Adrenal gland (tissue), 5 donors: ENCODE measurements around the gene COQ10A.

Experiments used
- CTCF ChIP-seq, 6 experiments: fragments of 450-650 bp in 4 of 6; fragments of 200-600 bp in 2 of 6; sonication (generic) in 1 of 6; IDR thresholded peaks; 1 replicate in 5 of 6; 2 replicates in 1 of 6; pipeline versions ENCODE4 v1.5.1 to v1.8.0; 2016 to 2021; ENCODE audit warnings: antibody characterized with exemption in 6 of 6, mild to moderate bottlenecking in 2 of 6, moderate library complexity in 1 of 6
- POLR2A ChIP-seq, 2 donors: fragments of 450-650 bp; IDR thresholded peaks; one replicate each; pipeline ENCODE4 v1.6.1; 2017; ENCODE audit warnings: antibody characterized with exemption in 2 of 2, mild to moderate bottlenecking in 2 of 2, moderate library complexity in 1 of 2
- donor health status: DM: no; HTN: no; CAD: no.

GRCh38 chr12:56266693-56267442 lies at the start of gene COQ10A:
- TF ChIP-seq CTCF (IDR thresholded peaks at IDR 0.05): peak; percentile 43 to 82 (median 70)
- TF ChIP-seq POLR2A (IDR thresholded peaks at IDR 0.05): peak; percentile 95 to 96
